Fibroblast of villous mesenchyme (primary cell): ENCODE results near the gene NR3C2. TPM values are rescaled to one million over a fixed set of nuclear protein-coding genes. Genes with fewer than 3 reads are reported as not detected.
A peak's percentile ranks its signal among the peaks of the same experiment; 100 is the strongest.
"Not testable (repeated sequence)": the region's sequence is repeated elsewhere in the genome, so short reads cannot be mapped to it uniquely, and the experiment has no call there.

ENCODE experiments used
- DNase-seq: peaks from one replicate; pipeline ENCODE4 v3.0.0-alpha.2; 2010; ENCODE audit warnings: low read depth
- H3K4me3 ChIP-seq: 2 replicates; pipeline ENCODE4 v1.5.1; 2011; ENCODE audit warnings: low read depth, mild to moderate bottlenecking, low read length
- total RNA-seq: library from RNA; depleted of rRNA; stranded (reverse); fragments of >200 nt; gene quantifications from 2 replicates; pipeline ENCODE4 v1.2.3, GENCODE V29; 2012
- TF ChIP-seq, protein P1 (sequence below): IDR thresholded peaks from 2 replicates; pipeline ENCODE4 v1.5.1; 2012; ENCODE audit warnings: low read depth, mild to moderate bottlenecking, low read length; ENCODE audit not compliant: insufficient read depth

The NR3C2 gene
- total RNA-seq, 1 donor: under 0.01 TPM

DNA sequence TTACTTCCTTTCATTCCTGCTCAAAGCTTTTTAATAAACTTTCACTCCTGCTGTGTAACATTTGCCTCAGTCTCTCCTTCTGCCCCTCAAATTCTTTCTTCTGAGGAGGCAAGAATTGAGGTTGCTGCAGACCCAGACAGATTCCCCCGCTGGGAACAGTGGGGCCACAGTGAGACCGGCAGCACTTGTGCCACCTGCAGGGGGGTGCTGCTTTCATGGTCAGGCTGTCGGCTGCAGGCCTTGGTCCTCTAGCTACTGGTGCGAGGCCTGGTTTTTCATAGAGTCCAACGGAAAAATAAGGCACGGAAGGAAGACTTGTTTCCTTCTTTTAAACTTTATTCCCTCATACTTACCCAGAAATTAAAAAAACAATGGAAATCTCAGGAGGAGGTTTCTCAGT is 296.7 kb downstream of the NR3C2 start:
- TF ChIP-seq, protein P1, sequence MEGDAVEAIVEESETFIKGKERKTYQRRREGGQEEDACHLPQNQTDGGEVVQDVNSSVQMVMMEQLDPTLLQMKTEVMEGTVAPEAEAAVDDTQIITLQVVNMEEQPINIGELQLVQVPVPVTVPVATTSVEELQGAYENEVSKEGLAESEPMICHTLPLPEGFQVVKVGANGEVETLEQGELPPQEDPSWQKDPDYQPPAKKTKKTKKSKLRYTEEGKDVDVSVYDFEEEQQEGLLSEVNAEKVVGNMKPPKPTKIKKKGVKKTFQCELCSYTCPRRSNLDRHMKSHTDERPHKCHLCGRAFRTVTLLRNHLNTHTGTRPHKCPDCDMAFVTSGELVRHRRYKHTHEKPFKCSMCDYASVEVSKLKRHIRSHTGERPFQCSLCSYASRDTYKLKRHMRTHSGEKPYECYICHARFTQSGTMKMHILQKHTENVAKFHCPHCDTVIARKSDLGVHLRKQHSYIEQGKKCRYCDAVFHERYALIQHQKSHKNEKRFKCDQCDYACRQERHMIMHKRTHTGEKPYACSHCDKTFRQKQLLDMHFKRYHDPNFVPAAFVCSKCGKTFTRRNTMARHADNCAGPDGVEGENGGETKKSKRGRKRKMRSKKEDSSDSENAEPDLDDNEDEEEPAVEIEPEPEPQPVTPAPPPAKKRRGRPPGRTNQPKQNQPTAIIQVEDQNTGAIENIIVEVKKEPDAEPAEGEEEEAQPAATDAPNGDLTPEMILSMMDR: no peak
- H3K4me3 ChIP-seq: no peak overlapping the region
- DNase-seq: no peak

DNA sequence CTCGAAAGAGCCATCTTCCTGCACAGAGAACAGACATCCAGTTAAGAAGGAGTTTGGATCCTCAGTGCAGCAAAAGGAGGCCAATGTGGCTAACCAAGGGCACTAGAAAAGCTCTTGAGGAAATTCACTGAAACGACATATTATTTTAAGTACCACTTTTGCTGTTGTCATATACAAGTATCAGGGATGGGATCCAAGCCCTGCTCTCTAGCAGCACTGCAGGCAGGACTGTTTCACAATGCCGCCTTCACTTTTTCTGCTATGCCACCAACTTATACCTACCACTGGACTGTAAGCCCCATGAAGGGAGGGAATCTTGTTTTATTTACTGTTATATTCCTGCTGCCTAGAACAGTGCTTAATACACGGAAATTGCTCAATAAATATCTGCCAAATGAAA is 299.0 kb downstream of the NR3C2 start:
- no peak overlapping the region for H3K4me3 ChIP-seq
- TF ChIP-seq, protein P1: no peak
- no peak for DNase-seq

DNA sequence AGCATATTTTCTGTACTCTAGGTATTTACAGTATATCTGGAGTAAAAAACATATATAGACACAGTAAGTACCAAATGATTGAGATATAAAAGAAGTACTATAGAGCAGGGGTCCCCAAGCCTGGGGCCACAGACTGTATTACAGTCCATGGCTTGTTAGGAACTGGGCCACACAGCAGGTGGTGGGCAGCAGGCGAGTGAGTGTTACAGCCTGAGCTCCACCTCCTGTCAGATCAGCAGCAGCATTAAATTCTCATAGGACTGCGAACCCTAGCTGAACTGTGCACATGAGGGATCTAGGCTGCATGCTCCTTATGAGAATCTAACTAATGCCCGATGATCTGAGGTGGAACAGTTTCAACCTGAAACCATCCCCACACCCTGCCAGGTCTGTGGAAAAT is 300.7 kb downstream of the NR3C2 start:
- H3K4me3 ChIP-seq: no peak overlapping the region
- TF ChIP-seq, protein P1: no peak
- DNase-seq: no peak

DNA sequence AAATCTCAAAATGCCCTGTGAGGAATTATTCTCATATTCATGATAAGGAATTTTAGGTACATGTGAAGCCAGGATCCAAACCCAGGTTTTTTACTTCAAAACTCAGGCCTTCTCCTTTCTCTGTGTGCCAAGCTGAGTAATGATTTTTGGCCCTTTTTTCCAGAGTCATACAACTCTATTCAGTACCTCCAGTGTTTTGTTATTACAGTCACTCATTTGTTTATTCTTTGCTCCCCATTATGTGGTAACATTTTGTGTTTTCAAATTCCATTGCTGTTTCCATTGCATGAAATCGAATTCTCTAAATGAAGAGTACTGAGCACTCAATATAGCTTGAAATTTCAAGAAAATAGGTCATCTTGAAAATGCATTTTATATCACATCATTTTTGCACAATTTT is 315.4 kb downstream of the NR3C2 start:
- TF ChIP-seq, protein P1: no peak
- peak; percentile 38 for DNase-seq
- no peak overlapping the region for H3K4me3 ChIP-seq

DNA sequence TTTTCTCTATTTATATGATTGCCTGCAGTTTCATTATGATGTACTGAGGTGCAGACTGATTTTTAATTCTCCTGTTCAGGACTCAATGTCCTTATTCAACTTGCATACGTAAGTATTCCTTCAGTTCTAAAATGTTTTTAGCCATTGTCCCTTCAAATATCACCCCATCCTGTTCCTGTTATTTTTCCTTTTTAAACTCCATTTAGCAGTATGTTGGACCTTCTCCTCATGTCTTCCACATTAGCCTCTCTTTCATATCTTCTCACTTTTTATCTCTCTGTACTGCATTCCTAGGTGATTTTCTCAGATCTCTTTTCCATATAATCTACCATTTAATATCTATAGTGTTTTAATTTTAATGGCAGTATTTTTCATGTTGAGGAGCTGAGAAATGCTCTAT is 317.7 kb downstream of the NR3C2 start:
- no peak for DNase-seq
- TF ChIP-seq, protein P1: no peak

DNA sequence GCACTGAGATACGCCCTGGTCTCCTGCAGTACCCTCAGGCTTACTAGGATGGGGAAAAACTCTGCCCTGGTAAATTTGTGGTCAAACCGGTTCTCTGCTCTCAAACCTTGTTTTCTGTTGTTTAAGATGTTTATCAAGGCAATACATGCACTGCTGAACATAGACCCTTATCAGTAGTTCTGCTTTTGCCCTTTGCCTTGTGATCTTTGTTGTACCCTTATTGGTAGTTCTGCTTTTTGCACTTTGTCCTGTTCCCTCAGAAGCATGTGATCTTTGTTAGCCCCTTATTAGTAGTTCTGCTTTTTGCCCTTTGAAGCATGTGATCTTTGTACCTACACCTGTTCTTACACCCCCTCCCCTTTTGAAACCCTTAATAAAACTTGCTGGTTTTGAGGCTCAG is 319.1 kb downstream of the NR3C2 start:
- not testable (repeated sequence) for H3K4me3 ChIP-seq, DNase-seq

More for the DNA sequence above, 317.7 kb downstream of the NR3C2 start:
- no peak overlapping the region for H3K4me3 ChIP-seq

DNA sequence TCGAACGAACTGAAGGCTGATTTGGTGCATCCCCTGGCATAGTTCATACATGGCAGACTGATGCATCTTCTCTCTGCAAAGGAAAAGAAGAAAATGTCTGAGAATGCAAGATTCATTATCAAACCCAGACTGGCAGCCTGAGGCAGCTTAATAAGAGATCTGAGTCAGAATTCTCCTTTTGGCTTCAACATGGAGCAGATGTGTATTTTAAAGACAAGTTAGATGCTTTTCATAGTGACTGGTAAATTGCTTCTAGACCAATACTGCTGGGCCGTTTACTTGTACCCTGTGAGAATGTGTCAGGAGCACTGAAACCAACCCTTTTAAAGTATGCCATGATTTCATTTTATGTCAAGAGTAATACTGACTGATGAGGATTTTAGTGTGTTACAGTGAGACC is 322.0 kb downstream of the NR3C2 start:
- DNase-seq: no peak
- TF ChIP-seq, protein P1: no peak
- no peak overlapping the region for H3K4me3 ChIP-seq
